ENCODE measurements around the gene USP9X.

GRCh38 chrX:41095174-41095573 is 9.9 kb downstream of the USP9X start:
- no peak for TF ChIP-seq ESRRA (CRISPR knock-in tag; IDR thresholded peaks at IDR 0.05; ENCODE audit: borderline replicate concordance)
- TF ChIP-seq ATF1 (CRISPR knock-in tag; IDR thresholded peaks at IDR 0.05) = no peak
- no peak for TF ChIP-seq CTCF (IDR thresholded peaks at IDR 0.05)
- no peak for TF ChIP-seq ZBTB43 (CRISPR knock-in tag; IDR thresholded peaks at IDR 0.05)
- TF ChIP-seq PREB (CRISPR knock-in tag; IDR thresholded peaks at IDR 0.05; ENCODE audit: borderline replicate concordance) = no peak
- TF ChIP-seq USF1 (CRISPR knock-in tag; IDR thresholded peaks at IDR 0.05) = no peak
